ENCODE measurements around the gene PRR23E.

PRR23E gene

DNA sequence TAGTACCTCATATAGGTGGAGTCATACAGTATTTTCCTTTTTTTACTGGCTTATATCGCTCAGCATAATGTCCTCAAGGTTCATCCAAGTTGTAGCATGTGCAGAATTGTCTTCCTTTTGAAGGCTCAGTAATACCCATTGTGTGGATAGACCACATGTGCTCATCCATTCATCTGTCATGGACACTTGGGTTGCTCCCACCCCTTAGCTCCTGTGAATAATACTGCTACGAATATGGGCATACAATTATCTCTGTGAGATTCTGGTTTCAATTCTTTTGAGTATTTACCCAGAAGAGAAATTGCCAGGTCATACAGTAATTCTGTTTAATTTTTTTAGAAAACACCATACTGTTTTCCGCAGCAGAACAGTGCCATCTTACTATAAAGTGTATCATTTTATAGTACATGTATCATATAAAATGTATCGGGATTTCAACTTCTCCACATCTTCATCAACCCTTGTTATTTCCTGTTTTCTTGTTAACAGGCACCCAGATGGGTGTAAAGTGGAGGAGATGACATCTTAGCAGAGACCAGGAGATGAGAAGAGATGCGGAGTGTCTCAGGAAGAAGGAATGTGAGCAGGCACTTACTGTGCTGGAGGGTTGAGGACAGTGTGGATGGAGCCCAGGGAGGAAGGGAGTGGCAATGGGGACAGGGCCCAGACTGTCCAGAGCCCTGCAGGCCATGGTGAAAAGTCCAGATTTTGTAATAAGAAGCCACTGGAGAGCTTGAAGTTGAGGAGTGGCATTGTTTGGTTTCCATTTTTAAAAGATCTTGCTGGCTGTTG is 27.0 kb upstream of the PRR23E start:
- DNase-seq = no peak

- no peak for DNase-seq
These were observed 26.3 kb upstream of the PRR23E start for GRCh38 chr3:127166501-127167065.

GRCh38 chr3:127167315-127168043 is 25.5 kb upstream of the PRR23E start:
- no peak for DNase-seq

DNA sequence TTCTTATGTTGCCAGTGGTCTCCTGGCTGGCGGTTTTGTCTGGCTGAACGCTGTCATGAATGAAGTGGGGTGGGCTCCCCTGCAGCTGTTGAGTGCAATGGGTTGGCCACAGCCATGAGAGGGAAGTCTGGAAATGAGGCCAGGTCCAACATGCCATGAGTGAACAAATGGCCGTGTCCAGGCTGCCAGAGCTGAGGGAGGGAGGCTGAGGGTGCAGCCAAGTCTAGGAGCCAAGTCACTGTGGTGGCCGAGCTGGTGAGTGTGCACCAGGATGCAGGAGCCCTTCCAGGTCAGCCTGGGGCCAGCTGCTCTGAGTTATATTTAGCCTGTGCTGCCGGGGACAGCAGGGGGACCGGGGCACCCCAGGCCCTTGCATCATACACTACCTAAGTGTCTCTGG is 24.7 kb upstream of the PRR23E start:
- DNase-seq = no peak

- DNase-seq = no peak
These were observed 22.1 kb upstream of the PRR23E start for GRCh38 chr3:127170814-127171213.

DNA sequence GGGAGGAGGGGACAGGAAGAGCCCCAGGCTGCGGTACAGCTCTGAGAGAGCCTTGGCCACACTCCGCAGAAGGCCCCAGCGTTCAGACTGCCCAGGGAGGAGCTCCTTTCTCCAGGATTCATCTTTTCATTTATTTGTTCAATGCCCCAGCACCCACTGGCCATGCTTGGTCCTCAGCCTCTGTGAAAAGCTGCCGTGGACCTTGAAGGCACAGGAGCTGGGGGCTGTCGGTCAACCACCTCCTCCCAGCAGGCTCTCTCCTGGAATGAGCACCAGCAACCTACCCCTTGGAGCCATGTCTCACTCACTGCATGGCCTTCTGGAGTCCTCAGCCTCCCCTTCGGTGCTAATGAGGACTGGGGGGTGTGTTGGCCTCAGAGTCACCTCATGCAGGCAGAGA is 21.6 kb upstream of the PRR23E start:
- no peak for DNase-seq

GRCh38 chr3:127171721-127172120 is 21.2 kb upstream of the PRR23E start:
- DNase-seq = no peak

- DNase-seq = no peak
These were observed 20.7 kb upstream of the PRR23E start for GRCh38 chr3:127172211-127172610.

- no peak for DNase-seq
These were observed 20.0 kb upstream of the PRR23E start for GRCh38 chr3:127172781-127173515.

GRCh38 chr3:127173516-127174166 is 19.3 kb upstream of the PRR23E start:
- DNase-seq = no peak

- DNase-seq = no peak
These were observed 18.6 kb upstream of the PRR23E start for GRCh38 chr3:127174284-127174683.

DNA sequence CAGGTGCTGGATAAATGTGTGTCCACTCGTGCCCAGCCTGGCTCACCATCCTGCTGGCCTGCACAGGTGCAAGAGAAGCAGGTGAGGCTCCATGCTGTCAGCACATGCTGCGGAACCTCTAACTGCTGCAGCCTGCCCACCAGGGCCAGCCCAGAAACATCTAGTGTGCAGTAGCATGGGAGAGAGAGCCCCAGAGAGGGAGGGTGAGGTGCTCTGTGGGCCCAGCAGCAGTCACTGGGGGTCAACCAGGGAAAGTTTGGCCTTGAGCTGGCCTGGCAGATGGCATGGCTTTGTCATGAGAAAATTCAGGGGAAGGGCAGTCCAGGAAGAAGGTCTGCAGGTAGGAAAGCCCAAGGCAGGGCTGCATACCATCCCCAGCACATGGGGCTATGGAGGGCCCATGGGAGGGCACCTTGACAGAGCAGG is 18.2 kb upstream of the PRR23E start:
- no peak for DNase-seq

DNA sequence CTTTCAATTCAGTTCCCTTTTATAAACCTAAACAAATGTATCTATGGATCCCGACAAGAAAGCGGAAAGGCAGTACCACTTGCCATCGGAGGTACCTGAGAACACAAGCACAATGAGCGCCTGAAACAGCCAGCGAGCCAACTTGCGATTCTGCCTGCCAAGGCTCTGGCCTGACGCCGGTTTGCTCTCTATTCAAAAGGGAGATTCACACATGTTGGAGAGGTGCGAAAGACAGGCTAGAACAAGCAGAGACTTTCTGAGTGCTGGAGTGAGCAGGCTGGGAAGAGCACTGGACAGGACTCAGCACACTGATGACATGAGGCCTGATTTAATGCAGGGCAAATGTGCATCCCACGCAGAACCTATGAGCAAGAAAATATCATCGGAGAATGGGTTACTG is 17.7 kb upstream of the PRR23E start:
- no peak for DNase-seq

DNA sequence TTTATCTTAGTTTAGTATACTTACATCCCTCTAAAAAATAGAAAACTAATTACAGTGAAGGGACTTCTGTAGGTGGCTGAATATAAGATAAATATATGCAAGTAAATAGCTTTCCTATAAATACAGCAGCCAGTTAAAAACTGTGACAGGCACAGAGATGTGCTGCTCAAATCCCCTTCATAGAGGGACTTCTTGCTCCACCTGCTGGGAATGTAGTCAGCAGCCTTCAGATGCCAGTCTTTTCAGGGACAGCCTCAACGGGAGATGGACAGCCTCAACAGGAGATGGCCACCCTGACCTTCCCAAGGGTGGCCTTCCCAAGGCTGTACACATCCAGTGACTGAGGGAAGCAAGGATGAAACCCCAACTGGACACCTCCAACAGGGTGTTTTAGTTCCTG is 15.7 kb upstream of the PRR23E start:
- no peak for DNase-seq

- DNase-seq = no peak
These were observed 12.1 kb upstream of the PRR23E start for GRCh38 chr3:127180859-127181258.

GRCh38 chr3:127182431-127182830 is 10.5 kb upstream of the PRR23E start:
- no peak for DNase-seq

DNA sequence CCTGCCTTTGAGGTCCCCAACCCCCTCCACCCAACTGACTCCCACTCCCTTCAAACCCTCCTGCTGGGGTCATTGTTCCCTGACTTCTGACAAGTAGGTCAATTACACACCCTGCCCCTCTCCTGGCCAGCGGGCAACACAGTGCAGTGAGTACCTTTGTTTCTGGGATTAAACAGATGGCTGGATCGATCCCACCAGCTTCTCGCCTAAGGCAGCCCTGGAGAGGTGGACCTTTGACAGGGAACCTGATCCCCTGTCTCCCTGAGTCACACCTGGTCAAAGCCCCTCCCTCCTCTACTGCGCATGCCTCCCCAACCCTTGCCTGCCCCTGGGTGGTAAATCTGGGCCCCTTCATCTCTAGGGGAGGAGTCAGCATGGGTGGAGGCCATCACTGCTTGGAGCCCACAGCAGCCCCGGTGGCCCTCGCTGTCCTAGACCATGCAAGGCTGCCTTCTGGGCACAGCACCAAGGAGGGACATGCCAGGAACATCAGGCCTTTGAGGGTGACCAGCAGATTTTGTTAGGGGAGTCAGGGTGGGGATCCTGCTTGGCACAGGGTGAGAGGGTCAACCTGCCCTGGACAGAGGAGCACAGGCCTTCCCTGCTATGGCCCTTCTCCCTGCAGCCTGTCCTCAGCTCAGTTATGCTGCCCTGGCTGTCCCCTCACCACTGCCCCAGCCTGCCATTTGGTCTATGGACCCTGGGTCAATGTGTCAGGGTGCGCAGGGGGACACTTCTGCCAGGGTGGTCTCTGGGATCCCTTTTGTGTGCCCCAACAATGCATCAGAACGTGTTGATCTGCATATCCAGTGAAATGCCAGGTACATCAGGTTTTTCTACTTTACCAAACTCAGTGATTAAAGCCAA is 9.8 kb upstream of the PRR23E start:
- DNase-seq = no peak

DNA sequence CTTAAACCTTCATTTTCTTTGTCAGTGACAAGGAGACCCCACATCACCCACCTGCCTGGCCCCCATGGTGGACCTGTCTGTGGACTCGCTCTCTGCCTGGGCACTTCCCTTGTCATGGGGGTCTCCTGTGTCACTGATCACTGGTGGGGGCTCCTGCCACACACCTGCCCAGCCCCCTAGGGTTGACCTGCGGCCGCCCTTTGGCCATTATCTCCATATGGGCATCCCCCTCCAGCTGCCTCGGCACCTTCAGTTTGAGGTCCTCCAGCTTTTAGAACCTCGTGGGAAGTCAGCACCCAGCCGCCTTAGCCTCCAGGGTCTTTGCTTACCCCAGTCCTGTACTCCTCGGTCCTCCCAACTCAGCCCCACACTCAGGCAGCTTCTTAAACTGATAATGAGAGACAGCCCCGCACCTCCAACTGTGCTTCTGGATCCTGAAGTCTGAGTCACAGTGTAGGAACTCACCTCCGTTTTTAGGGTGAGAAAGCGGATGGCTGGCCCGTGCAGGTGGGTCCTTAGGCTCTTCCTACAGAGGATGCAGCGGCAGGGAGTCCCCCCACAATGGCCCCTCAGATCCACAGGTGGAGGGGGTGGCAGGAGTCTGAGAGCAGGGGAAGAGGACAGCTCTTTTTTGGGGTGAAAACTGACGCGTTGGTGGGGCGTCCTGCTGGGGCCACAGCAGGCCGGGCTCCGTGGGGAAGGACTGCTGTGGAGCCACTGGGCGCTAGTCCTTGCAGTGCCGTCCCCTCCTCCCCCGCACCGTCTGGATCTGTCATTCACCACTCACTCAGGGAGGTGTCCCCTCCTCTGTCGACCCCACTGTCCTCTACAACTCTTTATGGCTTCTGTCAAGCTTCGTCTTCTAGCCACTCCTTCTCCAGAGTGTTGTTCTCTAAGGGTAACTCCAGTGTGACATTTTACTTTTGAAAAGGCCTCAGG is 8.7 kb upstream of the PRR23E start:
- DNase-seq = no peak

DNA sequence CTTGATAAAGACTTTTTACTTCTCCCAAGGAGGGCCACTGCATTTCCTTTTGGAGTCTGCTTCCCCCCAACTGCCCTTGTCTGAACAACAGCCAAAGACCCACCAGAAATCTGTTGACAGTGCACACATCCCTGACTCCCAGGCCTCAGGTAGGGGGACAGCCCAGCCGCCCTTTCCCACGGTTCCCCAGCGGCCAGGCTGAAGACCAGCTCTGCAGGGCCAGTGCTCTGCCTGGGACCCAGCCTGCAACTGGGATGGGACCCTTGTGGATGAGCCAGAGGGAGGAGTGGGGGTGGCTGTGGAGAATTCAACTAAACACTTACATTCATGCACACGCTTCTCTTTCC is 8.1 kb upstream of the PRR23E start:
- DNase-seq = no peak

GRCh38 chr3:127185268-127185667 is 7.7 kb upstream of the PRR23E start:
- no peak for DNase-seq
